HG03521 (cell line): ENCODE measurements around the gene NINL.

Experiments used
- ATAC-seq: cut with Tn5 transposase; IDR thresholded peaks from one replicate; pipeline ENCODE4 v1.9.1; 2021; ENCODE audit warnings: mild to moderate bottlenecking, moderate library complexity; ENCODE audit not compliant: unreplicated experiment

Gene NINL

GRCh38 chr20:25437153-25437581 lies 148.2 kb downstream of the NINL start:
- no peak for ATAC-seq

DNA sequence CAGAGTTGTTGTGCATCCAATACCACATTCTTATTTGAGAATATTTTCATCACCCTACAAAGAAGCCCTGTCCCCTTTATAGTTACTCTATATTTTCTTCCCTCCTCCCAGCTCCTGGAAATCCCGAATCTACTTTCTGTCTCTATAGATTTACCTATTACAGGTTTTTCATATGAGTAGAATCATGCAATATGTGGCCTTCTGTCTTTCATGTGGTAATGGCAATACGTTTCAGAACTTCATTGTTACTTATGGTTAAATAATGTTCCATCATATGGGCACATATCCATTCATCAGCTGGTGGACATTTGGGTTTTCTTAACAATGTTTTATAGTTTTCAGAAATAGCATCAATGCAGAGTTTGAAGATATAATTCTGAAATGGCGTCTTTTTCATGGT lies 160.8 kb downstream of the NINL start:
- ATAC-seq, result no peak

GRCh38 chr20:25422032-25422431 lies 163.3 kb downstream of the NINL start:
- no peak for ATAC-seq

GRCh38 chr20:25421102-25421501 lies 164.2 kb downstream of the NINL start:
- no peak for ATAC-seq

DNA sequence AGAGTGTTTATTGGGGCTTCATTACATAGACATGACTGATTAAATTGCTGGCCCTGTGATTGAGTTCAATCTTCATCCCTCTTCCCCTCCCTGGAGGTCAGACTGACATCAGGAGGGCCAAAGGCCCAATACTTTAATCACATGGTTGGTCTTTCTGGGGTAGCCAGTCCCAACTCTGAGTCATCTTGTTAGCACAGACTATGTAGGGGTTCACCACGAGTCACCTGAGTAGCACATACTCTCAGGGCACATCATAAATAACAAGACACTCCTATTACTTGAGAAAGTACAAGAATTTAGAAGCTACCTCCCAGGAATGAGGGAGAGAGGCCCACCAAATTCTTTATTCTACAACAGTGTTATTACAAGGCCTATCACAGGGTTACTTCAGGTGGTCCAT lies 166.6 kb downstream of the NINL start:
- no peak for ATAC-seq

GRCh38 chr20:25408890-25409289 lies 176.4 kb downstream of the NINL start:
- ATAC-seq, result no peak

- ATAC-seq, result no peak
These were observed 177.2 kb downstream of the NINL start for GRCh38 chr20:25408170-25408547.

DNA sequence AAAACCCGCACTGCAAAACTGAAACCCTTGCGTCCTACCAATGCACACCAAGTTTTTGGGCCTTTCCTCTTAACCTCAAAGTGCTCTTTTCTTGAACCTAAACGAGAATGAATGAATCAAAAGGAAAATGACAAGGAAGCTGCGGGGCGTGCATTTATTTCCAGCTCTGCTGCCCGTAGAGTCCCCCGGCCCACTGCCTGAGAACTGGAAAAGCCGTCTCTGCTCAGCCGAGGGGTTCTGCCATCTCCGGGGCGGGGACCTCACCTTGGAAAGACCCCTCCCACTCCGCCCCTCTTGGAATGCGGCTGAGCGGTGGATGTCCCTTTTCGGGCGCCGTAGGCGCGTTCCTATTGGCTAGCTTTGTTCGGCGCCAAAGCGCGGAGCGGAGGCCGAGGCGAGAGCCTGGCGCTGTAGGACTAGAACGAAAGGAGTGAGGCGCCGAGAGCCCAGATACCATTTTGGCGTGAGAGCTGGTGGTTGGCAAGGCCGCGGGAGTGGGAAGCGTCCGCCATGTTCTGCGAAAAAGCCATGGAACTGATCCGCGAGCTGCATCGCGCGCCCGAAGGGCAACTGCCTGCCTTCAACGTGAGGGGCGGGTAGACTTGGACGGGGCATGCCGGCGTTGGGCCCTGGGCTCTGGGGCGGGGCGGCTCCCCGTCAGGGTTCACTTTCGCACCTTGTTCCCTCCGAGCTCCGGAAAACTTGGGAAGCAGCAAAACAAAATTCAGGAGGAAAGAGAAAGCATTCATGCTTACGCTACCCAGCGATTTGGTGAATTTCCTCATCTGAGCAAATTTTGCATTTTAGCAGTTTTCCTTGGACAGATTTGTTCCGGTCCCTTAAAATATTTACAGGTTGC lies 177.8 kb downstream of the NINL start, which contains the start of gene GINS1:
Gene GINS1, plus strand, starts transcription at position 363 of the 859 bp plus-strand sequence. Its CDS starts 148 bp downstream, at position 511.
- peak; percentile 86 for ATAC-seq
